ENCODE measurements around the gene DOK7. TPM values are rescaled to one million over a fixed set of nuclear protein-coding genes. Genes with fewer than 3 reads are reported as not detected.

DOK7 gene
- total and polyA plus RNA-seq, 2 of the 4 experiments (the other 2 are of a cell fraction), result not detected

DNA sequence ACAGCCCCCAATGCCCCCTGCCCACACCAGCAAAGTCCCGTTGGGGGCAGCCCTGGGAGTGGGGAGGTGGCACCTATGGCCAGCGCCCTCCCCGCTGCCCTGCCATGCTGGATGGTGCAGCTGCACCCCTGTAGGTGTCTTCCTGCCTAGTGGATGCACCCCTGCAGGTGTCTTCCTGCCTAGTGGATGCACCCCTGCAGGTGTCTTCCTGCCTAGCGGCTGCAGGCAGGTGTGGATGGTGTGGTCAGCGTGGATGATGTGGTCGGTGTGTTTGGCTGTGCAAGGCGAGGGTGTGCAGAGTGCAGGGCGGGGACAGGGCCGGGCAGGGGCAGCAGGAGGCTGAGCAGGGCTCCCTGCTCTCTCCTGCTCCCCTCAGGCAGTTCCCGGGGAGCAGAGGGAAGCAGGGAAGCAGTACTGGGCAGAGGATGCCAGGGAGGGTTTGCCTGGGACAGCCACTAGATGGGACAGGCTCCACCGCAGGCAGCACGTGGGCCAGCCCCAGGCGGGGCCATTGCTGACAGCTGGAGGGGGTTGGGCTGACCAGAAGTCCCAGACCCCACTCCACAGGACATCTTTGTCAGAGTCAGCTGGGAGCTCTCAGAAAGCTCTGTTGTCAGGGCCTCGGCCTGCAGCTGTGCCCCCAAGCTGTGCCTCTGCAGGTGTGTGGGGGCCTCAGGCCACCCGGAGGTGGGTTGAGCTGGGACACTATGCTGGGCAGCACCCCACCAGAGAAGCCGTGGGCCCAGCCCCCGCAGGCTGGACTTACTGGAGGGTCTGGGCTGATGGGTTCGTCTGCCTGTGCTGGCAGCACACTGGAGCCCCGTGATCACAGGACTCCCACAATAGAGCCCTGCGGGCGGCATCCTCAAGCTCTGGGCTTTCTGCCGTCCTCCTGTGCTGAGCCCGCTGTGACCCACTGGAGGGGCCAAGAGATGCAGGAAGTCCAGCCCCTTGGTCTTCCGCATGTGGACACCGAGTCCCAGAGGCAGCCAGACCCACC, 23.7 kb downstream of the DOK7 start:
- in situ Hi-C loops (cut with MboI; ENCODE audit: low sequenced_read_pairs) (no loop called here), intact Hi-C loops (cut with micrococcal nuclease) (no loop called here), dilution Hi-C loops (cut with HindIII; ENCODE audit: low sequenced_read_pairs, unreplicated experiment) (no loop called here)
- no peaks in the 10 kb centered on the region for H4K20me1 ChIP-seq (ENCODE audit: insufficient read depth, low read length)
- no peak overlapping the region for H2BK120ac ChIP-seq (ENCODE audit: low read depth, low read length)
- no peak overlapping the region for H2BK20ac ChIP-seq (ENCODE audit: low read depth, low read length)
- TF ChIP-seq MAFK (IDR thresholded peaks at IDR 0.05; ENCODE audit: low read depth, low read length), result no peak
- TF ChIP-seq USF2 (IDR thresholded peaks at IDR 0.05; ENCODE audit: low read depth, low read length), result no peak; the same call in 1 of the 2 replicates
- TF ChIP-seq RAD21 (IDR thresholded peaks at IDR 0.05; ENCODE audit: low read length), result no peak
- TF ChIP-seq ELK1 (IDR thresholded peaks at IDR 0.05; ENCODE audit: borderline replicate concordance, low read depth, low read length), result no peak
- no peak for TF ChIP-seq MXI1 (IDR thresholded peaks at IDR 0.05; ENCODE audit: borderline replicate concordance, low read depth, low read length)
- TF ChIP-seq FOS (IDR thresholded peaks at IDR 0.05; ENCODE audit: low read depth, low read length), result no peak
- TF ChIP-seq BHLHE40 (IDR thresholded peaks at IDR 0.05; ENCODE audit: low read depth, low read length), result no peak
- TF ChIP-seq RCOR1 (IDR thresholded peaks at IDR 0.05; ENCODE audit: insufficient replicate concordance, low read length), result no peak
- no peak for TF ChIP-seq CHD1 (IDR thresholded peaks at IDR 0.05; ENCODE audit: low read depth, low read length)
- TF ChIP-seq POLR2A (IDR thresholded peaks at IDR 0.05; ENCODE audit: low read depth, low read length), result no peak
- no peak for TF ChIP-seq CTCF (conservative IDR thresholded peaks at IDR 0.05; ENCODE audit: low read depth, low read length)
- H3K18ac ChIP-seq (ENCODE audit: low read depth, low read length), result no peak overlapping the region
- no peak overlapping the region for H2AFZ ChIP-seq (replicated peaks; ENCODE audit: low read length, poor library complexity)
- H3K4me2 ChIP-seq (ENCODE audit: low read depth, low read length), result no peak overlapping the region
- H2AK9ac ChIP-seq (replicated peaks; ENCODE audit: low read depth, low read length, poor library complexity), result no peak overlapping the region
- no peak overlapping the region for H3K56ac ChIP-seq (ENCODE audit: extremely low read depth, insufficient read depth, low read length)
- H3K4ac ChIP-seq (ENCODE audit: low read depth, low read length), result no peak overlapping the region
- ATAC-seq (ENCODE audit: low read depth) (peak; percentile 7; the same call in 1 of the 2 replicates), DNase-seq (no peak)
- 58% methylated on average over 7 of the region's 25 CpGs; no CpG with 5 or more reads in 1 of the 2 experiments for WGBS, 2 experiments (ENCODE audit: extremely low coverage in 2 of 2, insufficient read length in 1 of 2)
- H3K9ac ChIP-seq (ENCODE audit: low read depth, low read length), result no peak overlapping the region
- H3K79me1 ChIP-seq (ENCODE audit: low read depth in 1 of 2, low read length in 2 of 2), result no peaks in the 10 kb centered on the region
- H3K27me3 ChIP-seq (ENCODE audit: control insufficient read depth, insufficient read depth, low read length), result peaks cover 52% of the 10 kb centered on the region
- no peaks in the 10 kb centered on the region for H3K36me3 ChIP-seq (ENCODE audit: control insufficient read depth, insufficient read depth, low read length)
- H3K4me1 ChIP-seq (ENCODE audit: control insufficient read depth, insufficient read depth, low read length), result no peaks in the 10 kb centered on the region
- H3K27ac ChIP-seq (ENCODE audit: insufficient read depth, low read length), result no peak overlapping the region
- no peaks in the 10 kb centered on the region for H3K9me1 ChIP-seq (ENCODE audit: insufficient read depth, low read length)
- H3K14ac ChIP-seq (replicated peaks; ENCODE audit: low read depth, low read length), result no peak overlapping the region
- no peak overlapping the region for H4K5ac ChIP-seq (ENCODE audit: low read depth, low read length)
- H3K23ac ChIP-seq (ENCODE audit: low read depth, low read length), result no peak overlapping the region
- H2BK5ac ChIP-seq (ENCODE audit: low read depth, low read length, poor library complexity, severe bottlenecking), result no peak overlapping the region
- H2BK15ac ChIP-seq (ENCODE audit: low read depth, low read length), result no peak overlapping the region
- ChIA-PET POLR2A (ENCODE audit: unreplicated experiment) (no interaction called here), CTCF (no interaction called here)
- no peaks in the 10 kb centered on the region for H3K9me3 ChIP-seq (ENCODE audit: control insufficient read depth, insufficient read depth, low read length)
- no peak overlapping the region for H3K4me3 ChIP-seq (ENCODE audit: insufficient read depth, low read depth, low read length)
- H2AK5ac ChIP-seq (ENCODE audit: low read depth, low read length), result no peak overlapping the region
- H4K91ac ChIP-seq (ENCODE audit: insufficient read depth, low read depth, low read length), result no peak overlapping the region
- no peak overlapping the region for H4K8ac ChIP-seq (ENCODE audit: low read depth in 2 of 2, low read length in 2 of 2)
- no TSS peak for BruUV-seq (replicated peaks)
